ENCODE measurements around the gene GABRA4.

DNA sequence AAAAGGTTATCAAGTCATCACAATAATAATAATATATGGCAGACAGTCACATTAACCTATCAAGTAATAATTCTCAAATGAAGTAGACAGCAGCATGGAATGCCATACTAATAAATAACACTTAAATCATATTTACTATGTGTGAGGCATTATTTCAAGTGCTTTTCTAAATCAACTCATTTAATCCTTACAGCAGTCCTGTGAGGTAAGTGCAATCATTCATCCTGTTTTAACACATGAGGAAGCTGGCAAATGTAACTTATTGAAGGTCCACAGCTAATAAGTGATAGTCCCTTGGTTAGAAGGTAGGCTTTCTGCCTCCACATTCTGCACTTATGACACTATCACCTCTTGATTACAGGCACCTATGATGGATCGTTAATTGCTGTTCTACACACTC is 24.5 kb downstream of the GABRA4 start:
- TF ChIP-seq, protein P1, sequence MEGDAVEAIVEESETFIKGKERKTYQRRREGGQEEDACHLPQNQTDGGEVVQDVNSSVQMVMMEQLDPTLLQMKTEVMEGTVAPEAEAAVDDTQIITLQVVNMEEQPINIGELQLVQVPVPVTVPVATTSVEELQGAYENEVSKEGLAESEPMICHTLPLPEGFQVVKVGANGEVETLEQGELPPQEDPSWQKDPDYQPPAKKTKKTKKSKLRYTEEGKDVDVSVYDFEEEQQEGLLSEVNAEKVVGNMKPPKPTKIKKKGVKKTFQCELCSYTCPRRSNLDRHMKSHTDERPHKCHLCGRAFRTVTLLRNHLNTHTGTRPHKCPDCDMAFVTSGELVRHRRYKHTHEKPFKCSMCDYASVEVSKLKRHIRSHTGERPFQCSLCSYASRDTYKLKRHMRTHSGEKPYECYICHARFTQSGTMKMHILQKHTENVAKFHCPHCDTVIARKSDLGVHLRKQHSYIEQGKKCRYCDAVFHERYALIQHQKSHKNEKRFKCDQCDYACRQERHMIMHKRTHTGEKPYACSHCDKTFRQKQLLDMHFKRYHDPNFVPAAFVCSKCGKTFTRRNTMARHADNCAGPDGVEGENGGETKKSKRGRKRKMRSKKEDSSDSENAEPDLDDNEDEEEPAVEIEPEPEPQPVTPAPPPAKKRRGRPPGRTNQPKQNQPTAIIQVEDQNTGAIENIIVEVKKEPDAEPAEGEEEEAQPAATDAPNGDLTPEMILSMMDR (IDR thresholded peaks at IDR 0.05): no peak
- TF ChIP-seq POLR2A (IDR thresholded peaks at IDR 0.05): no peak
